Lower lobe of right lung (tissue), 2 donors: ENCODE results near the gene ADRA2C. TPM values are rescaled to one million over a fixed set of nuclear protein-coding genes. Genes with fewer than 3 reads are reported as not detected.

ENCODE experiments used
- ATAC-seq, 2 donors: fragments of 200-7000 bp; cut with Tn5 transposase; one replicate each; pipeline ENCODE4 v1.9.1; 2020 to 2022; ENCODE audit warnings: mild to moderate bottlenecking in 2 of 2, moderate library complexity in 2 of 2
- DNase-seq: peaks from one replicate; pipeline ENCODE4 v3.0.0-alpha.2; 2020
- H3K27ac ChIP-seq: fragments of 200-600 bp; one replicate; pipeline ENCODE4 v1.8.0; 2022
- H3K27me3 ChIP-seq: fragments of 200-600 bp; one replicate; pipeline ENCODE4 v1.8.0; 2022; ENCODE audit warnings: low read depth
- H3K36me3 ChIP-seq: fragments of 200-600 bp; one replicate; pipeline ENCODE4 v1.8.0; 2022; ENCODE audit warnings: mild to moderate bottlenecking
- H3K4me1 ChIP-seq: fragments of 200-600 bp; one replicate; pipeline ENCODE4 v1.8.0; 2022
- H3K4me3 ChIP-seq: fragments of 200-600 bp; one replicate; pipeline ENCODE4 v1.8.0; 2022; ENCODE audit warnings: mild to moderate bottlenecking
- H3K9me3 ChIP-seq: fragments of 200-600 bp; one replicate; pipeline ENCODE4 v1.8.0; 2022
- intact Hi-C: fragments of 100-400 bp; cut with DNase I; formaldehyde crosslinking; loops from one replicate; pipeline ENCODE4 v1.11.0; 2022
- total RNA-seq: library from RNA; stranded (reverse); fragmentation: NEBNext Ultra II Directional; extraction: Animal tissue kit (Norgen Biotek cat#: 25700); gene quantifications from one replicate; pipeline ENCODE4 v1.2.1, GENCODE V29; 2021
- TF ChIP-seq, protein P1 (sequence below): fragments of 200-600 bp; IDR thresholded peaks from one replicate; pipeline ENCODE4 v1.8.0; 2022; ENCODE audit warnings: antibody characterized with exemption, mild to moderate bottlenecking
- donor health status: DM: no; HTN: yes; CAD: no; lungs with severe emphysema.

ADRA2C gene
- total RNA-seq, 1 donor from 2014 or later = 2.5 TPM

DNA sequence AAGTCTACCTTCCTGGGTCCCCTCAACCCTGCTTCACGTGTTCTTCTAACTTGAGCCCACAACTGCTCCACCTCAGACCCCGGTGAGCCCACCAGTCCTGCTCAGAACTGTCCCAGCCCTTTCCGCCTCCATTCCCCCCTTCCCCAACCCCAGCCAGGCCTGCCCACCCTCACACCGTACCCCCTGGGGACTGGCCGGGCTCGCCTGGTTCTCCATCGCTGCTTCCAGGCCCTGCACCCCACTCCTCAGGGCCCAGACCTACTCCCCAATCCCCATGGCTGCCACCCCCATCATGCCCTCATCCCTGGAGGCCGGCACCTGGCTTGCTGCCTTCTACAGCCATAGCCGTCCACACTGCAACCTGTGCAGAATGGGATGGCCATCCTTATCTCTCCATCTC is 23.4 kb downstream of the ADRA2C start:
- Histone ChIP-seq H3K27me3 (peaks cover 4% of the 10 kb centered on the region), H3K9me3 (no peaks in the 10 kb centered on the region), H3K27ac (no peak overlapping the region), H3K4me1 (no peaks in the 10 kb centered on the region), H3K4me3 (no peak overlapping the region), H3K36me3 (no peaks in the 10 kb centered on the region)
- ATAC-seq (no peak), DNase-seq (no peak)
- TF ChIP-seq, protein P1, sequence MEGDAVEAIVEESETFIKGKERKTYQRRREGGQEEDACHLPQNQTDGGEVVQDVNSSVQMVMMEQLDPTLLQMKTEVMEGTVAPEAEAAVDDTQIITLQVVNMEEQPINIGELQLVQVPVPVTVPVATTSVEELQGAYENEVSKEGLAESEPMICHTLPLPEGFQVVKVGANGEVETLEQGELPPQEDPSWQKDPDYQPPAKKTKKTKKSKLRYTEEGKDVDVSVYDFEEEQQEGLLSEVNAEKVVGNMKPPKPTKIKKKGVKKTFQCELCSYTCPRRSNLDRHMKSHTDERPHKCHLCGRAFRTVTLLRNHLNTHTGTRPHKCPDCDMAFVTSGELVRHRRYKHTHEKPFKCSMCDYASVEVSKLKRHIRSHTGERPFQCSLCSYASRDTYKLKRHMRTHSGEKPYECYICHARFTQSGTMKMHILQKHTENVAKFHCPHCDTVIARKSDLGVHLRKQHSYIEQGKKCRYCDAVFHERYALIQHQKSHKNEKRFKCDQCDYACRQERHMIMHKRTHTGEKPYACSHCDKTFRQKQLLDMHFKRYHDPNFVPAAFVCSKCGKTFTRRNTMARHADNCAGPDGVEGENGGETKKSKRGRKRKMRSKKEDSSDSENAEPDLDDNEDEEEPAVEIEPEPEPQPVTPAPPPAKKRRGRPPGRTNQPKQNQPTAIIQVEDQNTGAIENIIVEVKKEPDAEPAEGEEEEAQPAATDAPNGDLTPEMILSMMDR = no peak
- intact Hi-C loops = no loop called here

DNA sequence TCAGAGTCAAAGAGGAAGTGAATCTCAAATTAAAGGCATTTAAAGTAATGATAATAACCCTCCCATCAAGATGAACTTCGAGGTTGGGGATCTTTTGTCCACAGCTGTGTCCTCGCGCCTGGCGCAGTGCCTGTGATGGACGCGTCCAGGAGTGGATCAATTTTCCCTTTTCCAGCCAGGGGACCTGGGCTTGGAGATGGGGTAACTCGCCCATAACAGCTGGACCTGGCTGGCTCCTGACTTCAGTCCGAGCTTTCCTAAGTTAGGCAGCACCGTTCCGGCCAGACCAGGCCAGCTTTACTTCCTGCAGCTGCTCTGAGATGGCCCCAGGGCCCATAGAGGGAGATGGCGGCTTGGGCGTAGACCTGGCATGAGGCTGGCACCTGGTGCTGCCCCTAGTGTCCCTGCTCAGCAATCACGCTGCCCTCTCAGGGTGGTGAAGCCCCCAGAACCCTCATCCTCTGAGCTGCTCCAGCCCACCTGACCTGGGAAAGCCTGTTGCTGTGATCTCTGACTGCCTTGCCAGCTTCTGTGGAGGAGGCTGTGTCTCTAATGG is 23.9 kb downstream of the ADRA2C start:
- H3K9me3 ChIP-seq = no peaks in the 10 kb centered on the region
- DNase-seq (no peak), ATAC-seq (no peak)
- no peaks in the 10 kb centered on the region for H3K36me3 ChIP-seq
- H3K27me3 ChIP-seq = no peaks in the 10 kb centered on the region
- intact Hi-C loops = no loop called here
- no peak overlapping the region for H3K27ac ChIP-seq
- no peaks in the 10 kb centered on the region for H3K4me1 ChIP-seq
- TF ChIP-seq, protein P1 = no peak
- no peak overlapping the region for H3K4me3 ChIP-seq

DNA sequence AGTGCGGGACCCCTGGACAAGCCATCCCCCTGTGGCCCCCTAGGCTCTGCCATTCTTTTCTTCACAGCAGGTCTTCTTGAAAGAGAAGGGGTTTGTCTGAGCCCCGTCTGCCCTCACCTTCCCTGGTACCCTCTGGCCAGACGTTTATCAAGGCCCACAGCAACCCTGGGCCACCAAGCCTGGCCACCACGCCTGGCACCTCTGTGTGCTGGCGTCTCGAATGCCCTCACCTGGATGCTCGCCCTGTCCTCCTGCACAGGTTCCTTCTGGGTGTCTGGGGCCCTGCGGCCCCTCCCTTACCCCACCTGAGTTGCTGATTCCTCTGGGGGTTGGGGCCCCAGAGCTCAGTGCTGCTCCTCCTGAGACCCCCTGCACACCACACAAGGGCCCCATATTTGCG is 25.1 kb downstream of the ADRA2C start:
- DNase-seq (peak; percentile 19), ATAC-seq (no peak)
- Histone ChIP-seq H3K4me3 (no peak overlapping the region), H3K9me3 (no peaks in the 10 kb centered on the region), H3K36me3 (no peaks in the 10 kb centered on the region), H3K27ac (no peak overlapping the region), H3K27me3 (no peaks in the 10 kb centered on the region), H3K4me1 (no peaks in the 10 kb centered on the region)
- intact Hi-C loops = no loop called here
- TF ChIP-seq, protein P1 = no peak

DNA sequence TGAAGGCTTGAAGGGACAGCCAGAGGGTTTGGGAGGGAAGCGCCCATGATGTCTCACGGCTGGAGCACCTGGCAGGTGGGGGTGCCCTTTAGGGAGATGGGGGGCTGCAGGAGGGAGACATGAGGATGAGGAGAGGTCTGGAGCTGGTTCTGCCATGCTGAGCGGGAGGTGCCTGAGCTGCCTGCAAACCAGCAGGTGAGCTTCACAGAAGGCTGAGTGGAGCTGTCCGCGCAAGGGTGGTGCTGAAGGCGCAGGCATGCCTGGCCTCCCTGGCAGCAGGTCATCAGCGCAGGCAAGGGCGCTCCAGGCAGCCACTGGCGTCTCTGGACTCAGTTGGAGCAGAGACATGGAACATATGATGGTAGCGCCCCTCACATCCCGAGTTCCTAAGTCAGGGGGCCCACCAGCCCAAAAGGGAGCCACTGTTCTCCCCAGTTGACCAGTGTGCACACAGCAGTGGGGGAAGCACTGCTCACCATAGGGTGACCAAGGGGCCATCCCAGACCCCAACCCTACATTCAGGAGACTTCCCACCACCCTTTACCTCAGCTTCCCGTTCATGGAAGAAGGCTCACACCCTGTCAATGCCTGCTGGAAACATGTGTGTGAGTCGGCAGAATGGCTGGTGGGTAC is 25.8 kb downstream of the ADRA2C start:
- no peaks in the 10 kb centered on the region for H3K4me1 ChIP-seq
- H3K9me3 ChIP-seq = no peaks in the 10 kb centered on the region
- no peaks in the 10 kb centered on the region for H3K36me3 ChIP-seq
- ATAC-seq (peak; percentile 24 to 40), DNase-seq (peak; percentile 55)
- intact Hi-C loops = no loop called here
- TF ChIP-seq, protein P1 = no peak
- H3K4me3 ChIP-seq = no peak overlapping the region
- no peaks in the 10 kb centered on the region for H3K27me3 ChIP-seq
- no peak overlapping the region for H3K27ac ChIP-seq

DNA sequence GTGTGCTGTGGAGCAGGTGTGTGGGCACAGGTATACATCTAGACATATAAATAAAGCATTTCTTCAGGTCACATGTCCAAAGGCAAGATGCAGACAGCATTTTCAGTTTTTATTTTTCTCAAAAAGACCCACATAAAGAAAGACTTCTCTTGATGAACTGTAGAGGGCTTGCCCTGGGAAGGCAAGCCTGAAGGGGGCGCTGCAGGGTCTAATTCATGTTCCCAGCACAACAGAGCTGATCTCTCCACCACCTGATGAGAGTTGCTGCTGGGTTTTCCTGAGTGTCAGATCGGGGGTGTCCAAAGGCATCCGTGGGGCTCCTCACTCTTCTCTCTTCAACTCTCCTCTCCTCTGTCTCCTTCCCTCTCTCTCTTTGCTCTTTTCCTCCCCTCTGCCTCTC is 26.6 kb downstream of the ADRA2C start:
- intact Hi-C loops = no loop called here

More for the DNA sequence above, 26.6 kb downstream of the ADRA2C start:
- peak; percentile 13 for DNase-seq
- H3K36me3 ChIP-seq = no peaks in the 10 kb centered on the region
- no peak overlapping the region for H3K27ac ChIP-seq
- TF ChIP-seq, protein P1 = no peak
- no peak for ATAC-seq
- no peaks in the 10 kb centered on the region for H3K9me3 ChIP-seq
- no peaks in the 10 kb centered on the region for H3K27me3 ChIP-seq
- H3K4me1 ChIP-seq = no peaks in the 10 kb centered on the region
- no peak overlapping the region for H3K4me3 ChIP-seq
